ENCODE results near the gene SGTA. TPM values are rescaled to one million over a fixed set of nuclear protein-coding genes. Genes with fewer than 3 reads are reported as not detected.

The SGTA gene
- total RNA-seq, 1 experiment from 2014 or later, result 109 TPM

DNA sequence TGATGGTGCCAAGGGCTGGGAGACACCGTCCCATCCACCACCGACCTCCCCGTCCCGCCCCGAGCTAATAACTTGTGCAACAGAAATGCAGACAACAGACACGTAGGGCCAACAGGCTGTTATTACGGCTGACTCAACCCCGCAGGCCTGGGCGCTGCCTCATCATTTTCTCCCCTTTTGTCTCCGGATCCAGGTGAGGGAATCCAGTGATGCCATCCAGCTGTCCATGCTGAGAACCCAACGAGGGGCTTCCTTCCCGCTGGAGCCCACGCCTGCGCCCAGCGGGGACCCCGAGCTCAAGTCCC, 55.5 kb downstream of the SGTA start:
- Histone ChIP-seq H3K4me1 (ENCODE audit: control insufficient read depth in 1 of 2, insufficient read depth in 2 of 2, low read length in 2 of 2) (peaks cover 10 to 17% of the 10 kb centered on the region in 2 experiments), H3K4me3 (replicated peaks in 1 of 2; ENCODE audit: low read depth in 1 of 2, low read length in 2 of 2) (no peak overlapping the region), H4K20me1 (ENCODE audit: insufficient read depth) (no peaks in the 10 kb centered on the region), H3K4me2 (ENCODE audit: low read length) (no peak overlapping the region), H3K79me2 (ENCODE audit: insufficient read depth, low read length) (no peaks in the 10 kb centered on the region), H2AFZ (ENCODE audit: low read depth, low read length, poor library complexity, severe bottlenecking) (no peak overlapping the region), H3K9me2 (ENCODE audit: insufficient read depth) (no peaks in the 10 kb centered on the region), H3K27ac (ENCODE audit: low read depth, low read length) (no peak overlapping the region), H3K27me3 (ENCODE audit: insufficient read depth, low read length) (no peaks in the 10 kb centered on the region), H3K9me3 (ENCODE audit: control insufficient read depth in 1 of 2, insufficient read depth in 1 of 2, low read depth in 1 of 2, low read length in 2 of 2) (no peaks in the 10 kb centered on the region), H3K36me3 (ENCODE audit: control insufficient read depth in 1 of 2, insufficient read depth in 2 of 2, low read length in 2 of 2) (no peaks in the 10 kb centered on the region), H3K9ac (ENCODE audit: low read length) (no peak overlapping the region)
- TF ChIP-seq EZH2 (IDR thresholded peaks at IDR 0.05) (no peak), ATF3 (IDR thresholded peaks at IDR 0.05) (no peak), RAD21 (IDR thresholded peaks at IDR 0.05; ENCODE audit: low read depth) (no peak), ZNF274 (IDR thresholded peaks at IDR 0.05; ENCODE audit: low read depth, low read length) (no peak), MAX (IDR thresholded peaks at IDR 0.05) (no peak), FOSL1 (IDR thresholded peaks at IDR 0.05; ENCODE audit: low read depth) (no peak), YY1 (IDR thresholded peaks at IDR 0.05; ENCODE audit: extremely low read depth, insufficient replicate concordance, low read depth, low read length) (no peak), SRF (IDR thresholded peaks at IDR 0.05; ENCODE audit: low read depth) (no peak), ZFX (IDR thresholded peaks at IDR 0.05) (no peak), ELF1 (IDR thresholded peaks at IDR 0.05; ENCODE audit: borderline replicate concordance, low read depth) (no peak), EZH2phosphoT487 (IDR thresholded peaks at IDR 0.05; ENCODE audit: borderline replicate concordance) (no peak)
- no TSS peak for BruUV-seq (replicated peaks)
- RAD21 ChIA-PET (ENCODE audit: low non-redundant PET in 1 of 2, low total read pairs in 2 of 2, uncharacterized antibody in 2 of 2, unreplicated experiment in 2 of 2), result no interaction called here
- POLR2A ChIA-PET, result no interaction called here
- no peak for DNase-seq (ENCODE audit: low read depth, low spot score)
- ATAC-seq, result no peak
- intact Hi-C loops (cut with micrococcal nuclease), result no loop called here
- CTCF ChIA-PET, result no interaction called here

DNA sequence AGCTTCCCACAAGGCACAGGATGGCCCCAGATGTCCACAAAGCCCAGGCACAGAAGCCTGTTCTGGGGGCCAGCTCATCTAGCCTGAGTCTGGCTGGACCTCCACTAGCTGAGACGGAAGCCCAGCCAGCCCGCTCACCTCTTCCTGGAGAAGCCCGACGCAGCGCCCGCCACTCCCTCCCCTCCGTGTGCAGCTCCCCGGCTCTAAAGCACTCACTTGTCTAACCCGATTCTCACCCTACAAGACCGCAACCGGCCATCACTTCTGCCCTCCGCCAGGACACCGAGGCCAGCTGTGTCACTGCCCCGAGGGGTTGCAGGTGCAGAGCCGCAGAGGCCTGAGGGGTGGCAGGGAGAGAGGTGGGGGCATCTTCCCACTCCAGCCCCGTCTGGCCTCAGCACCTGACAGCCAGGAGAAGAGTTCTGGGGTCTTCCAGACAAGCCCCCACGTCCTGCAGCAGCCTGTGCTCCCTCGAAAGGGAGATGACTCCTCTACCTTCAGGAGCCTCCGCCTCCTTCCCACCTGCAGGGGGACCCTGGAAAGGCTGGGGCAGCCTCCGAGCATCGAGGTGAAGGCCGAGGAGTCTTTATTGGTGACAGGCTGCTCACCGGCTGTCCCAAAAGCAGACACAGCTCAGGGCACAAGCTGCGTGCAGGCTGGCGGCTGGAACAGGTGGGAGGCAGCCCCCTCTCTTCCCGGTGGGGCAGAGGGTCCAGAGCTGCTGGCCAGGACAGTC, 56.0 kb downstream of the SGTA start:
- no peaks in the 10 kb centered on the region for H3K9me2 ChIP-seq (ENCODE audit: insufficient read depth)
- no peak overlapping the region for H2AFZ ChIP-seq (ENCODE audit: low read depth, low read length, poor library complexity, severe bottlenecking)
- ChIA-PET RAD21 (ENCODE audit: low non-redundant PET in 1 of 2, low total read pairs in 2 of 2, uncharacterized antibody in 2 of 2, unreplicated experiment in 2 of 2) (no interaction called here), CTCF (no interaction called here), POLR2A (no interaction called here)
- no peak overlapping the region for H3K4me3 ChIP-seq (replicated peaks in 1 of 2; ENCODE audit: low read depth in 1 of 2, low read length in 2 of 2)
- BruUV-seq (replicated peaks), result no TSS peak
- H3K4me2 ChIP-seq (ENCODE audit: low read length), result no peak overlapping the region
- intact Hi-C loops (cut with micrococcal nuclease), result no loop called here
- no peaks in the 10 kb centered on the region for H3K79me2 ChIP-seq (ENCODE audit: insufficient read depth, low read length)
- TF ChIP-seq EGR1 (IDR thresholded peaks at IDR 0.05; ENCODE audit: low read depth) (no peak), ELF1 (IDR thresholded peaks at IDR 0.05; ENCODE audit: borderline replicate concordance, low read depth) (no peak), POLR2AphosphoS5 (IDR thresholded peaks at IDR 0.05; ENCODE audit: low read depth, low read length) (no peak), ZFX (IDR thresholded peaks at IDR 0.05) (no peak), SRF (IDR thresholded peaks at IDR 0.05; ENCODE audit: low read depth) (no peak), CEBPB (IDR thresholded peaks at IDR 0.05; ENCODE audit: low read depth) (no peak), SP1 (IDR thresholded peaks at IDR 0.05; ENCODE audit: low read depth) (no peak), SIN3A (IDR thresholded peaks at IDR 0.05; ENCODE audit: low read depth) (no peak), JUND (IDR thresholded peaks at IDR 0.05) (no peak), MAX (IDR thresholded peaks at IDR 0.05) (no peak), EZH2phosphoT487 (IDR thresholded peaks at IDR 0.05; ENCODE audit: borderline replicate concordance) (no peak), RAD21 (IDR thresholded peaks at IDR 0.05; ENCODE audit: low read depth) (no peak), POLR2A (IDR thresholded peaks at IDR 0.05; ENCODE audit: borderline replicate concordance, extremely low read depth, insufficient read depth, insufficient read length) (no peak), ZNF274 (IDR thresholded peaks at IDR 0.05; ENCODE audit: low read depth, low read length) (no peak), TCF7L2 (IDR thresholded peaks at IDR 0.05; ENCODE audit: borderline replicate concordance, extremely low read depth, insufficient read depth, insufficient read length) (no peak), FOSL1 (IDR thresholded peaks at IDR 0.05; ENCODE audit: low read depth) (no peak), EZH2 (IDR thresholded peaks at IDR 0.05) (no peak)
- no peak for ATAC-seq
- no peaks in the 10 kb centered on the region for H3K27me3 ChIP-seq (ENCODE audit: insufficient read depth, low read length)
- H3K9me3 ChIP-seq (ENCODE audit: control insufficient read depth in 1 of 2, insufficient read depth in 1 of 2, low read depth in 1 of 2, low read length in 2 of 2), result no peaks in the 10 kb centered on the region
- H4K20me1 ChIP-seq (ENCODE audit: insufficient read depth), result no peaks in the 10 kb centered on the region
- H3K9ac ChIP-seq (ENCODE audit: low read length), result no peak overlapping the region
- no peak for DNase-seq (ENCODE audit: low read depth, low spot score)
- H3K4me1 ChIP-seq (ENCODE audit: control insufficient read depth in 1 of 2, insufficient read depth in 2 of 2, low read length in 2 of 2), result peaks cover 15 to 22% of the 10 kb centered on the region in 2 experiments
- no peaks in the 10 kb centered on the region for H3K36me3 ChIP-seq (ENCODE audit: control insufficient read depth in 1 of 2, insufficient read depth in 2 of 2, low read length in 2 of 2)
- no peak overlapping the region for H3K27ac ChIP-seq (ENCODE audit: low read depth, low read length)

All from HCT116 (cell line).